LNCAP (cell line): ENCODE data around the gene COL24A1.

Source experiments
- TF ChIP-seq, protein P1 (sequence below): fragments of 450-650 bp; IDR thresholded peaks from 2 replicates; pipeline ENCODE4 v1.5.1; 2017; ENCODE audit warnings: mild to moderate bottlenecking

COL24A1 gene

GRCh38 chr1:85700422-85700821 lies 456.1 kb downstream of the COL24A1 start:
- TF ChIP-seq, protein P1, sequence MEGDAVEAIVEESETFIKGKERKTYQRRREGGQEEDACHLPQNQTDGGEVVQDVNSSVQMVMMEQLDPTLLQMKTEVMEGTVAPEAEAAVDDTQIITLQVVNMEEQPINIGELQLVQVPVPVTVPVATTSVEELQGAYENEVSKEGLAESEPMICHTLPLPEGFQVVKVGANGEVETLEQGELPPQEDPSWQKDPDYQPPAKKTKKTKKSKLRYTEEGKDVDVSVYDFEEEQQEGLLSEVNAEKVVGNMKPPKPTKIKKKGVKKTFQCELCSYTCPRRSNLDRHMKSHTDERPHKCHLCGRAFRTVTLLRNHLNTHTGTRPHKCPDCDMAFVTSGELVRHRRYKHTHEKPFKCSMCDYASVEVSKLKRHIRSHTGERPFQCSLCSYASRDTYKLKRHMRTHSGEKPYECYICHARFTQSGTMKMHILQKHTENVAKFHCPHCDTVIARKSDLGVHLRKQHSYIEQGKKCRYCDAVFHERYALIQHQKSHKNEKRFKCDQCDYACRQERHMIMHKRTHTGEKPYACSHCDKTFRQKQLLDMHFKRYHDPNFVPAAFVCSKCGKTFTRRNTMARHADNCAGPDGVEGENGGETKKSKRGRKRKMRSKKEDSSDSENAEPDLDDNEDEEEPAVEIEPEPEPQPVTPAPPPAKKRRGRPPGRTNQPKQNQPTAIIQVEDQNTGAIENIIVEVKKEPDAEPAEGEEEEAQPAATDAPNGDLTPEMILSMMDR = no peak

- TF ChIP-seq, protein P1 = no peak
These were observed 458.7 kb downstream of the COL24A1 start for GRCh38 chr1:85697895-85698294.

DNA sequence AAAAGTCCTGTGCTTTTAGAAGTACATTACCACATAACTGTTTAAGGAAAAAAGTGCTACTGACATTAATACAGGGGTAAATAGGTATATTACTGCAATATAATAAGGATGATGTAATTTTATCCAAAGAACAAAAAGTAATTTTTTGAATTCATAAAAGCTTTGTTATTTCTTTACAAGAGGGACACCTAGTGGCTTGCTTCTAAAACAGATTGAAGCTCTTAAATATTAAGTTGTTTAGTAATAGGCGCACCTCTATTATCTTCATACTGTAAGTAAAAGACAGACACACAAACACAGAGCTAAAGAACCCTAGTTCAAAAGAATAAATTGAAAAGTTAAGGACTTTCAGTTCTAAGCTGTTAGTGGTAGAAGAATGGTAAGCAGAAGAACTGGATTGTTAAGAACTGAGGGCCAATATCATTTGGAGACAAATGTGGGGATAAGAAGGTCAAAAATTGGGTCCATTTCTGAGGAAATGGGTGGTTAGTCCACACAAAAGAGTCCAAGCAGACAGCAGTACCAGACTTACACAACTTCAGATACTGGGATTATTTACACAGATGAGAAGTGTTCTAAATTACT lies 463.8 kb downstream of the COL24A1 start:
- TF ChIP-seq, protein P1 = peak; percentile 65

GRCh38 chr1:85689775-85690404 lies 466.7 kb downstream of the COL24A1 start:
- TF ChIP-seq, protein P1 = no peak

DNA sequence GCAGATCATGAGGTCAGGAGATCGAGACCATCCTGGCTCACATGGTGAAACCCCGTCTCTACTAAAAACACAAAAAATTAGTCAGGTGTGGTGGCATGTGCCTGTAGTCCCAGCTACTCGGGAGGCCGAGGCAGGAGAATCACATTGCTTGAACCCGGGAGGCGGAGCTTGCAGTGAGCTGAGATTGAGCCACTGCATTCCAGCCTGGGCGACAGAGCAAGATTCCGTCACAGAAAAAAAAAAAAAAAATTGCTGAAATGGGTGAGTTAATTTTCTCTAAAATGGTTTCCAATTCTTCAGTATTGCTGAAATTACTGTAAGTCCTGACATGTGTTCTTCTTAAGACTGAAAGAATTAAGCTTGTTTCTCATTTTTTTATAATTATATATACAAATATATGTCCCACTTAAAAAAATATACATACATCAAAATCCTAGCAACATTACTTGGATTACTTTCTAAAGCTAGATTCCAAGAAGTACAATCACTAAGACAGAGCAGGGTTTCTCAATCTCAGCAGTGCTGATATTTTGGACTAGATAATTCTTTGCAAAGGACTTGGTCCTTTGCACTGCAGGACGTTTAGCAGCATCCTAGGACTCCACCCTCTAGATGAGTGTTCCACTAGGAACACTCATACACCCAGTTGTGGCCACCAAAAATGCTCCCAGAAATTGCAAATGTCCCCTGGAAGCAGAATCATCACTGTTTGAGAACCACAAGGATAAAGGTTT lies 473.1 kb downstream of the COL24A1 start:
- TF ChIP-seq, protein P1 = no peak

DNA sequence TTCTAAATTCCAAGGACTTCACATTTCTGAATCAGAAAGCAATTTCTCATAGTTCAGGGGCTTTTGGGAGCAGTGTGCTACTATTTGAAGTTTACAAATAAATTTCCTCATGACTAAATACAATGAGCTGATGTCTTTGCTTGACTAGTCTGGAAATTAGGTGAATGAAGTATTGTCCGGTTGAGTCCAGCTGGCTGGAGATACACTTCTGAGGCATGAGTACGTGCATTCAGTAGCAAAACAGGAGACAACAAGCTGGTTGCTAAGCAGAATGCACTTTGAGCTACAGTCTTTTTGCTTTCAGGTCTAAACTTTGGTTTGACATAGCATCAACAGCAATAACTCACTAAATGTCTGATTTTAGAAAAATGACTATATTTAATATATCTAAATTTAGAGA lies 475.5 kb downstream of the COL24A1 start:
- TF ChIP-seq, protein P1 = no peak
